Nephron (organoid): ENCODE measurements around the gene ZNF888.
"Not testable (repeated sequence)": the region's sequence is repeated elsewhere in the genome, so short reads cannot be mapped to it uniquely, and the experiment has no call there.

Experiments used
- H3K27ac Mint-ChIP-seq, 3 experiments: 2 replicates each; pipeline ENCODE4 v1.8.0; 2020; ENCODE audit warnings: mixed read lengths in 3 of 3, mild to moderate bottlenecking in 2 of 3, moderate library complexity in 1 of 3
- H3K27me3 Mint-ChIP-seq: 2 replicates; pipeline ENCODE4 v1.8.0; 2021; ENCODE audit warnings: low read depth, mild to moderate bottlenecking, moderate library complexity, mixed read lengths
- H3K36me3 Mint-ChIP-seq: 2 replicates; pipeline ENCODE4 v1.8.0; 2020; ENCODE audit warnings: low read depth, mixed read lengths
- H3K4me1 Mint-ChIP-seq: 2 replicates; pipeline ENCODE4 v1.8.0; 2020; ENCODE audit warnings: mixed read lengths
- H3K4me3 Mint-ChIP-seq, 3 experiments: 2 replicates each; pipeline ENCODE4 v1.8.0; 2020; ENCODE audit warnings: mild to moderate bottlenecking in 3 of 3, mixed read lengths in 3 of 3, moderate library complexity in 2 of 3
- H3K9me3 Mint-ChIP-seq: 2 replicates; pipeline ENCODE4 v1.8.0; 2020; ENCODE audit warnings: mixed read lengths
- CTCF ChIP-seq, 3 experiments: fragments of 200-600 bp; sonication (generic); IDR thresholded peaks; one replicate each; pipeline ENCODE4 v1.5.0; 2021; ENCODE audit warnings: antibody characterized with exemption in 3 of 3; ENCODE audit not compliant: unreplicated experiment in 3 of 3

ZNF888 gene

GRCh38 chr19:52901842-52902241 is 21.4 kb downstream of the ZNF888 start:
- H3K4me1 Mint-ChIP-seq, result peaks cover 15% of the 10 kb centered on the region
- peak overlapping the region; percentile 89 to 93 (median 91) for H3K27ac Mint-ChIP-seq
- peak overlapping the region; percentile 22 to 25 (median 24) for H3K4me3 Mint-ChIP-seq
- no peaks in the 10 kb centered on the region for H3K27me3 Mint-ChIP-seq
- H3K9me3 Mint-ChIP-seq, result no peaks in the 10 kb centered on the region
- no peak for TF ChIP-seq CTCF (IDR thresholded peaks at IDR 0.05; ENCODE audit: unreplicated experiment in 3 of 3)
- peaks cover 22% of the 10 kb centered on the region for H3K36me3 Mint-ChIP-seq

GRCh38 chr19:52898596-52898995 is 24.6 kb downstream of the ZNF888 start:
- H3K27ac Mint-ChIP-seq, result peak overlapping the region; percentile 95 to 97 (median 95)
- not testable (repeated sequence) for H3K27me3 Mint-ChIP-seq, H3K9me3 Mint-ChIP-seq
- peak overlapping the region; percentile 97 to 99 (median 98) for H3K4me3 Mint-ChIP-seq
- peaks cover 23% of the 10 kb centered on the region for H3K4me1 Mint-ChIP-seq
- peaks cover 19% of the 10 kb centered on the region for H3K36me3 Mint-ChIP-seq

GRCh38 chr19:52898101-52898500 is 25.1 kb downstream of the ZNF888 start:
- peak overlapping the region; percentile 97 to 99 (median 98) for H3K4me3 Mint-ChIP-seq
- peak overlapping the region; percentile 95 to 97 (median 95) for H3K27ac Mint-ChIP-seq
- TF ChIP-seq CTCF (IDR thresholded peaks at IDR 0.05; ENCODE audit: unreplicated experiment in 3 of 3), result no peak
- H3K36me3 Mint-ChIP-seq, result peaks cover 21% of the 10 kb centered on the region
- H3K27me3 Mint-ChIP-seq, result no peaks in the 10 kb centered on the region
- H3K4me1 Mint-ChIP-seq, result peaks cover 23% of the 10 kb centered on the region
- no peaks in the 10 kb centered on the region for H3K9me3 Mint-ChIP-seq

- Mint-ChIP-seq H3K27ac (peak within 1 kb of the TSS; percentile 95 to 97 (median 95)), H3K27me3 (no peaks in the 10 kb centered on the region), H3K4me1 (peaks cover 23% of the 10 kb centered on the region), H3K4me3 (peak within 1 kb of the TSS; percentile 97 to 99 (median 98)), H3K9me3 (no peaks in the 10 kb centered on the region), H3K36me3 (peaks cover 29% of the 10 kb centered on the region)
- no peak for TF ChIP-seq CTCF (IDR thresholded peaks at IDR 0.05; ENCODE audit: unreplicated experiment in 3 of 3)
Observed at GRCh38 chr19:52897138-52897935, 25.9 kb downstream of the ZNF888 start, which contains the start of gene ZNF320. TSS of gene ZNF320 (minus strand) at chr19:52897635. CDS start at chr19:52890255, 7,380 bp downstream.

- peaks cover 23% of the 10 kb centered on the region for H3K4me1 Mint-ChIP-seq
- H3K36me3 Mint-ChIP-seq, result peaks cover 33% of the 10 kb centered on the region
- H3K27ac Mint-ChIP-seq, result peak overlapping the region; percentile 95 to 97 (median 95)
- no peak for TF ChIP-seq CTCF (IDR thresholded peaks at IDR 0.05; ENCODE audit: unreplicated experiment in 3 of 3)
- H3K27me3 Mint-ChIP-seq, result no peaks in the 10 kb centered on the region
- no peaks in the 10 kb centered on the region for H3K9me3 Mint-ChIP-seq
- peak overlapping the region; percentile 97 to 99 (median 98) for H3K4me3 Mint-ChIP-seq
Observed at GRCh38 chr19:52896431-52897137, 26.6 kb downstream of the ZNF888 start.

- H3K27ac Mint-ChIP-seq, result no peak overlapping the region
- no peak for TF ChIP-seq CTCF (IDR thresholded peaks at IDR 0.05; ENCODE audit: unreplicated experiment in 3 of 3)
- peaks cover 2% of the 10 kb centered on the region for H3K9me3 Mint-ChIP-seq
- H3K36me3 Mint-ChIP-seq, result peaks cover 73% of the 10 kb centered on the region
- no peak overlapping the region for H3K4me3 Mint-ChIP-seq
- no peaks in the 10 kb centered on the region for H3K27me3 Mint-ChIP-seq
- peaks cover 5% of the 10 kb centered on the region for H3K4me1 Mint-ChIP-seq
Observed at GRCh38 chr19:52891336-52891735, 31.9 kb downstream of the ZNF888 start.
